NCI-H2227 (cell line): ENCODE results near the gene APOB.

Experiments
- DNase-seq: peaks from one replicate; lab custom pipeline; 2025; ENCODE audit not compliant: unreplicated experiment; lab: John Stamatoyannopoulos, UW

The APOB gene

GRCh38 chr2:21005700-21006422 is 38.0 kb downstream of the APOB start:
- DNase-seq, result no peak

GRCh38 chr2:21005111-21005699 is 38.7 kb downstream of the APOB start:
- DNase-seq, result no peak

- DNase-seq, result no peak
Observed at GRCh38 chr2:21004181-21004572, 39.7 kb downstream of the APOB start.

GRCh38 chr2:21003572-21004180 is 40.2 kb downstream of the APOB start:
- DNase-seq, result no peak

- no peak for DNase-seq
Observed at GRCh38 chr2:21002814-21003192, 41.1 kb downstream of the APOB start.

GRCh38 chr2:21001988-21002813 is 41.7 kb downstream of the APOB start:
- no peak for DNase-seq

- DNase-seq, result no peak
Observed at GRCh38 chr2:21001225-21001946, 42.5 kb downstream of the APOB start.

GRCh38 chr2:20999906-21000645 is 43.8 kb downstream of the APOB start:
- peak; percentile 3 for DNase-seq

GRCh38 chr2:20998972-20999905 is 44.6 kb downstream of the APOB start:
- no peak for DNase-seq

GRCh38 chr2:20997953-20998722 is 45.7 kb downstream of the APOB start:
- DNase-seq, result no peak

GRCh38 chr2:20994130-20994529 is 49.7 kb downstream of the APOB start:
- DNase-seq, result no peak

GRCh38 chr2:20992201-20992711 is 51.6 kb downstream of the APOB start:
- DNase-seq, result no peak

GRCh38 chr2:20990442-20991430 is 53.1 kb downstream of the APOB start:
- peak; percentile 70 for DNase-seq

GRCh38 chr2:20989404-20989803 is 54.5 kb downstream of the APOB start:
- DNase-seq, result no peak

GRCh38 chr2:20988905-20989304 is 55.0 kb downstream of the APOB start:
- no peak for DNase-seq

- no peak for DNase-seq
Observed at GRCh38 chr2:20986024-20986939, 57.6 kb downstream of the APOB start.
